GM19238 (cell line): ENCODE data around the gene LIPN.
"Not testable (repeated sequence)": the region's sequence is repeated elsewhere in the genome, so short reads cannot be mapped to it uniquely, and the experiment has no call there.

ENCODE experiments used
- DNase-seq: peaks from one replicate; pipeline ENCODE4 v3.0.0; 2011; ENCODE audit warnings: low spot score; ENCODE audit not compliant: insufficient read length

Gene LIPN

DNA sequence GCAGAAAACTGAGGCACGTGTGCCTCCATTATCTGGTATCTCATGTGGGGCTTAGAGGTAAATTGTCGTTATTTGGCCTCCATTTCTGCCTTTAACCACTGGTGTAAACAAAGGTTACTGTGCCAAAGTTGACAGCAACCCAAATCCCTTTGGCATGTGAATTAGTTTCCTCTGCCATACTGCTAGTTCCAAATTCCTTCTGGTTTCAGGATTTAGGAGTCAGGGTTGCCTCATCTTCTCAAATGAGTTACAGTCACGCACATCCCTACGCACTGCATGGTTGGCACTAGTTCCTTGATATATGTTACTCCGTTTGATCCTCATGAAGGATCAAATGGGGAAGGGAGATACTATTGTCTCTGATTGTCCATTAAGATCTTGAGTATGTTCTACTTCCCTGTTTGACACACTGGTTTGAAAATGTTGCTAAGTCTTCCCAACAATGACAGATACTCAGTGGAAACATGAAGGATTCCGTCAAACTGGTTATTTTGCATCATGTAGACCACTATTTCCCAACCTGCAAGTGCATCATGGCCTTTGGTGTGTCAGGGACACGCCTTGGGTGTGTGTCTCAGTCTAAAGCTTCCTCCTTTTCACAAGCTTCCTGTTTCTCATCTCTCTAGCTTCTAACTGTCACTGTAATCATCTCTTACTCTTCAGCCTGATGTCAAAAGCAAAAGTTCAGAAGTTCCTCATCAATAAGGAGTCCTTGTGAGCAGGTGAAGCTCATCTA lies at the start of gene LIPN:
Gene LIPN (plus strand): TSS at position 655 of the 736 bp plus-strand sequence. CDS start 1,386 bp downstream, outside the sequence.
- DNase-seq: no peak

- no peak for DNase-seq
Measured at GRCh38 chr10:88715517-88715916, 44.3 kb upstream of the LIPN start.

GRCh38 chr10:88721392-88721791 lies 38.4 kb upstream of the LIPN start:
- no peak for DNase-seq

DNA sequence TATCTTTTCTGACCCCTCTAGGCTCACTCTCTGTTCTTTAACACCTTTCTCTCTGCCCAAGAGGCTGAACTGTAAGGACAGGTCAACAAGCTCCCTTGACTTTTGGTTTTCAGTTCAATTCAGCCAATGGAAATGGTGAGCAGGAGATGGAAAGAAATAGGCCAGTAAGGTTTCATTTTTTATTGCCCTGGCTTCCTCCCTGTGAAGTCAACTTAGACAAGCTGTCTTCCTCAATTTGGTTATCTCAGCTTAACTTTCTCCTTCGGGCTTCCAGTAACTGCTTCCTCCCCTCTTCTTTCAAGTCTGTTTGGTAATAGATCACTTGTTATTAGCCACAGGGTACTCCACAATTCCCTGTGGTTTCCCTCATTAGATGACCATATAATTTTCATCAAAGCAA lies 34.0 kb upstream of the LIPN start:
- no peak for DNase-seq

- DNase-seq: no peak
Measured at GRCh38 chr10:88728107-88728763, 31.6 kb upstream of the LIPN start.

DNA sequence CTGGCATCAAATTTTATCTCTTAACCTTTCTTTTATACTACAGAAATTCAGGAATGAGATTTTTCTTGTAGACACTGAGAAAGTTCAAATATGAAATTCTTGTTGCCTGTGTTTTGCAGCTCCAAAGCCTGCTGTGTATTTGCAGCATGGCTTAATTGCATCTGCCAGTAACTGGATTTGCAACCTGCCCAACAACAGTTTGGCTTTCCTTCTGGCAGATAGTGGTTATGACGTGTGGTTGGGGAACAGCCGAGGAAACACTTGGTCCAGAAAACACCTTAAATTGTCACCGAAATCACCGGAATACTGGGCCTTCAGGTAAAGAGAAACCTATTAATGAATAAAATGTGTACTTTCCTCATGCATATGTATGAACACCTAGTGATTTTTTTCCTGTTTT lies 29.0 kb upstream of the LIPN start:
- no peak for DNase-seq

- DNase-seq: no peak
Measured at GRCh38 chr10:88731296-88731695, 28.5 kb upstream of the LIPN start.

DNA sequence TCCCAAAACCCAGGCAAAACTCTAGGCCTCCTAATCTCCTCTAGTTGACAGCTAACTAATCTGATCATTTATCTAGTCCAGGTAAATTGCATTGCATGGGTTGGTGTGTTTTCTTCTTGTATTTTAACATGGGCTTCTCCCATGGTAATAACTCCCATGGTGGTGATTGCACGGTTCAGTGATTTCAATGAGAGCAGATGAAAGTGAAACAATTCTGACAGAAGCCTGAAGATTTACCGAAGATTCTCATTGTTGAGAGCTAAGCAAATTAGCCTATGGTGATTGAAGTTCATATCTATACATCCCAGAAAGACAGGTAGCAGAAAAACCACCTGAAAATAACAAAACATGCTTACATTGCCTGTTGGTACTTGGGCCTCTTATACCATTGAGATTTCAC lies 26.6 kb upstream of the LIPN start:
- no peak for DNase-seq

GRCh38 chr10:88735661-88736060 lies 24.2 kb upstream of the LIPN start:
- no peak for DNase-seq

GRCh38 chr10:88741921-88742320 lies 17.9 kb upstream of the LIPN start:
- DNase-seq: not testable (repeated sequence)

- DNase-seq: no peak
Measured at GRCh38 chr10:88742448-88742847, 17.4 kb upstream of the LIPN start.

DNA sequence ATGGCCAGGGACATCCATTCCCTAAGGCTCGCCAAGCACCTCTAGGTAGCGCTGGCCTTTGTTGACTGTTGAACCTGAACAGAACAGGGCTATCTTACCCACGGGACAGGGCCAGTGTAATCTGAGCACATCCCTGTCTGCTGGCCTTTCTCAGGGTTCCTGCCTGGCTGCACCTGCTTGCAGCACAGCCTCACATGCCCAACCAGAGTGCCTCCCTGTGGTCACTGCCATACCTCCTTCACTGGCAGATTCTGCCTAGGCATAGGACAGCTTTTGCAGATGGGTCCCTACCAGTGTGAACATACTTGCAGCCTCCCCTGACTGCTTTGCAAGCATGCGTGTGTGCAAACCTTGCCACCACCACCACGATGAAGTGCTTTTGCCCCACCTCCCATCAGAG lies 15.8 kb upstream of the LIPN start:
- no peak for DNase-seq

- no peak for DNase-seq
Measured at GRCh38 chr10:88745633-88746032, 14.2 kb upstream of the LIPN start.

GRCh38 chr10:88754287-88754686 lies 5.5 kb upstream of the LIPN start:
- DNase-seq: no peak

DNA sequence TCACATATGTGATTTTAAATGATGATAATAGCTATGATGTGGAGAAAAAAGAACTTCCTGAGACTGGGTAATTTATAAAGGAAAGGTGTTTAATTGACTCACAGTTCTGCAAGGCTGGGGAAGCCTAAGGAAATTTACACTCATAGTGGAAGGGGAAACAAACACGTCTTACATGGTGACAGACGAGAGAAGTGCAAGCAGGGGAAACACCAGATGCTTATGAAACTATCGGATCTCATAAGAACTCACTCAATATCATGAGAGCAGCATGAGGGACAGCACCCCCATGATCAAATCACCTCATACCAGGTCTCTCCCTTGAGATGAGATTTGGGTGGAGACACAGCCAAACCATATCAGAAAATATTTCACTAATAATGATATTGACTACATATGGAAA lies 4.1 kb upstream of the LIPN start:
- no peak for DNase-seq

- no peak for DNase-seq
Measured at GRCh38 chr10:88756660-88757059, 3.2 kb upstream of the LIPN start.

GRCh38 chr10:88762906-88763305 lies 3.1 kb downstream of the LIPN start:
- DNase-seq: no peak

- DNase-seq: no peak
Measured at GRCh38 chr10:88763441-88763840, 3.6 kb downstream of the LIPN start.

DNA sequence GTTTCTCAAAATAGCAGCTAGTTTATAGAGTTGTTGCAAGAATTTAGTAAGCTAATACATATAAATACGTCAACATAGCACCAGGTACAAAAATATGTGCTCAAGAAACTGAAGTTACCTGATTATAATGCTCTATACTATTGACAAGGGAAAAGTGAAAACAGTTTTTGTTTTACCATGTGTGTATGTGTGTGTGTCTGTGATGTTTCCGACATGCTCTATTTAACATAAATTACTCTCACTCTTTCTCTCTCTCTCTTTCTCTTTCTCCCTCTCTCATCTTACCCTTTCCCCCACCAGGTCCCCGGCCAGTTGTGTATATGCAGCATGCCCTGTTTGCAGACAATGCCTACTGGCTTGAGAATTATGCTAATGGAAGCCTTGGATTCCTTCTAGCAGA lies 4.3 kb downstream of the LIPN start:
- DNase-seq: no peak

GRCh38 chr10:88765816-88766215 lies 6.0 kb downstream of the LIPN start:
- DNase-seq: no peak

- no peak for DNase-seq
Measured at GRCh38 chr10:88769384-88769783, 9.6 kb downstream of the LIPN start.

GRCh38 chr10:88781206-88781605 lies 21.4 kb downstream of the LIPN start:
- no peak for DNase-seq

GRCh38 chr10:88782222-88782621 lies 22.4 kb downstream of the LIPN start:
- no peak for DNase-seq
